ENCODE data around the gene SIRPA.

- TF ChIP-seq CTCF (conservative IDR thresholded peaks at IDR 0.05; ENCODE audit: low read depth, low read length) (no peak), EZH2 (IDR thresholded peaks at IDR 0.05; ENCODE audit: low read length, unreplicated experiment) (no peak), EZH2phosphoT487 (IDR thresholded peaks at IDR 0.05; ENCODE audit: borderline replicate concordance, low read length) (no peak)
These were observed 32.0 kb downstream of the SIRPA start for GRCh38 chr20:1927217-1927616.

All from PC-3 (cell line).